Renal cortex interstitium (tissue), 11 donors: ENCODE data around the gene IFNG. TPM values are rescaled to one million over a fixed set of nuclear protein-coding genes. Genes with fewer than 3 reads are reported as not detected.

Experiments
- DNase-seq, 11 donors: peaks; one replicate each; pipeline ENCODE4 v3.0.0-alpha.2; 2013; ENCODE audit warnings: low read depth in 9 of 11, low spot score in 4 of 11; ENCODE audit errors: extremely low read depth in 1 of 11
- polyA plus RNA-seq, 3 donors: library from polyadenylated mRNA; unstranded; fragments of 120-200 nt; gene quantifications; one replicate each; pipeline ENCODE4 v1.2.1, GENCODE V29; 2013; ENCODE audit not compliant: insufficient read length in 3 of 3

Gene IFNG
- polyA plus RNA-seq, 3 donors, result not detected

DNA sequence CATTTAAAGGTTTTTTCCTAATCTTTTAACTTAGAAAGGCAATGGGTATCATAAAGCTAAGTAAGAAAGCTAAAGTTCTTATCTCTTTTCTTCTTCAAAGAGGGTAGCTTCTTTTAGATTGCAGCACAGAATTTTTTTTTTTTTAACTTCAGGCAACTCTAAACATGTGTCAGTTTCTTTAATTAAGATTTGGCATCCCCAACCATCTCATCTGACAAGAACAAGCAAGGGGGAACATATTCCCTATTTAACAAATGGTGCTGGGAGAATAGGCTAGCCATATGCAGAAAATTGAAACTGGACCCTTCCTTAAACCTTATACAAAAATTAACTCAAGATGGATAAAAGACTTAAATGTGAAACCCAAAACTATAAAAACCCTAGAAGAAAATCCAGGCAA is 14.3 kb upstream of the IFNG start:
- no peak for DNase-seq

DNA sequence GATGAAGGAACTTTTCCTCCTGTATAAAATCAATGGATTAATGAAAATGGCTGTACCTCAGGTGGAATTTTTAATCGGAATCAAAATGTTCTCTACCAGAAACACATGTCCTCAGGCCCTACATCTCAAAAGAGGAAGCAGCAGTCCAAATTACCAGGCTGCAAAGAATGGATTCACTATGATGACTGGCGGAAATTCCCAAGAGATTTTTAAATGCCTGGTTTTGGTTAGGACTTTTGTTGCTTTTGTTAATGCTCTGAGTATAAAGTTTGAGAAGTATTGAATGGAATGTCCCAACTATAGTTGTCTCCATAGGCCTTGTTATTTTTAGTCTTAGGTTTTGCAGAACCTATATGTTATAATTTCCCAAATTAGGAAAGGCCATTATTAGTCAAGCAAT is 11.2 kb upstream of the IFNG start:
- no peak for DNase-seq

DNA sequence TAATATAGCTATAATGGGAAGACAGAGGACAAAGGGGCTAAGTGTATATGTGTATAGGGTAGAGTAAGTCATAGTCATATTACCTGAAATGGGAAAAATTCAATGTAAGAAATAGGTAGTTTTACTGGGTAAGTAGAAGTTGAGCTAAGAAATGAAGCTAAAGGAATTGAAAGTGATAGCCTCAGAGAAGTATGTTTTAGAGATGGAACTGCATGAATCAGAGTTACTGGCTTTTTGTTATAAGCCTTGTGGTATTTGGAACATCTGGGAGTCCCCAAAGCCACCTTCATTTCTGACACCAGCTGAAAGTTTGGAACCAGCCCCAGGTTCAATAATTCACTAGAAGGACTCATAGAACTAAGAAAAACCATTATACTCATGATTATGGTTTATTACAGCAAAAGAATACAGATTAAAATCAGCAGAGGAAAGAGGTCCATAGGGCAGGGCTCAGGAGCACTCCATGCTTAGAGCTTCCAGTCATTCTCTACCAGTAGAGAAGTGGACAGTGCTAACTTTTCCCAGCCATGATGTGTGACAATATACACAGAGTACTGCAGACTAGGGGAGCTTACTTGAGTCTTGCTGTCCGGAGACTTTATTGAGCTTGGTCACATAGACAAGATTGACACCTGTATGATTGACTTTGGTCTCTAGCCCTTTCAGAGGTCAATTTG is 9.8 kb upstream of the IFNG start:
- DNase-seq, result no peak

DNA sequence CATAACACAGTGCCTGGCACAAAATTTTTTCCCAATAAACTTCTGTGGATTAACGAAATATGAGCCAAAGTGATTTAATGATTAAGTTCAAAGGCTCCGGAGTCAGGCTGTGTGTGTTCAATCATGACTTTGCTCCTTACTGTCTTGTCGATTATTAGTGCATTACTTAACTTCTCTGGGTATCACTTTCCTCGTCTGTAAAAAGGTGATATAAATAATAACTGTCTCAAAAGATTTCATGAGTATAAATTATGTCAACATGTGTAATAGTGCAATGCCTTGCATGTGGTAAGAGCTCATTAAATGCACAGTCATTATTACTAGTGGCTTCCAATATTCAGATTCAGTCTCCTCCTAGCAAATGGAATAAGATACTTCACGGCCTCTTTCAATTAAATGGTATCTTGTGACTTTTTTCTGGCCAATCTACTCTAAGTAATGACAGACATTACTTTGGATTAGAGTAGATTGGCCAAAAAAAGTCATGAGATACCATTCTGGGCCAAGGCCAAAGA is 6.8 kb upstream of the IFNG start:
- no peak for DNase-seq

DNA sequence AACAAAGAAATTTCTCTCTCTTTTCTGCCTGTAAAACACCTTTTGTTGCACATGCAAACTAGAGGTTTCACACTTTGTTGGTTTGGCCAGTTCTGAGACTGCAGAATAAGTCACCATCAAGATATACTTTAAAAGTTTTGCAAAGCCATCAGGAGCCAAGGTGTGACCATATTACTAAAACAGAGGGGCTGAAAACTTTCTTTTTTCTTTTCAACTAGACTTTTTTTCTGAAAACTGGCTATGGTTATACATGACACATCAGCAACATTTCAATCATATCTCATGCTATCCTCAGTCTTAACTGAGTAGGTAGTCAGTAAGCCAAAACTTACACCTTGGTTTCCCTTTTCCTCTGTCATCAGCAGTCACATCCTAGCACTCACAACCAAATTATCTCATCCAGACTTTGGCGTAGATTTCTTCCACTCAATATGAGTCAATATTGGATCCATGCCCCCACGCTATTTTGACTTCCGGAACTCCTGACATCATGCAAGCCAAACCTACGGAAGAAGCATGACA is 4.1 kb upstream of the IFNG start:
- DNase-seq, result no peak

DNA sequence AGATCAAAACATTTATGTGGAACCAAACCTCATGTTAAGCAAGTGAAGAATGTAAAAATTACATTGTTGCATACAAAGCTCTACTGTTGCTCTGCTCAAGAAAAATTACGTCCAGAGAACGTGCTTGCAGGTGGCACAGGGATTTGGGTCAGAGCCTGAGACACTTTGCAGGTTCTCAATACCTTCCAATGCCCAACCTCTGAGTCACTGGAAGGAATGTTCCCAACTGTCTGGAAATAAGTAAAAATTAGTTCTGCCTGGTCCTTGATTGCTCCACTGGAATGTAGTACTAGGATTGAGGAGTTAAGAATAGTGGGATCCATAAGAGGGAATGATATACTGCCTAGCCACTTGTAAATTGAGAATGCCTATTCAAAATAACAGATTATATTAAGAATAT is 2.8 kb upstream of the IFNG start:
- DNase-seq, result no peak

DNA sequence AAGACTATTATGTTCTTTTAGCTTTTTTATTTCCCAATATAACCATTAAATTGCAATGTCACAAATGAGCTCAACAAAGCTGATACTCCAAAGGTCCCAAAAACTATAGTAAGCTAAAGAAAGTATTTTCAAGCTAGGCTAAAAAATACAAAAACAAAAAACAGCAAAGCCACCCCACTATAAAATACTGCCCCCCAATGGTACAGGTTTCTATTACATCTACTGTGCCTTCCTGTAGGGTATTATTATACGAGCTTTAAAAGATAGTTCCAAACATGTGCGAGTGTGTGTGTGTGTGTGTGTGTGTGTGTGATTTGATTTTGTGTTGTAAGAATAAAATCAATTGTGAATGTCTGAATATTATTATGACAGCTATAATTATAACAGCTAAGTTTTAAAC is 1.1 kb downstream of the IFNG start:
- DNase-seq, result no peak

DNA sequence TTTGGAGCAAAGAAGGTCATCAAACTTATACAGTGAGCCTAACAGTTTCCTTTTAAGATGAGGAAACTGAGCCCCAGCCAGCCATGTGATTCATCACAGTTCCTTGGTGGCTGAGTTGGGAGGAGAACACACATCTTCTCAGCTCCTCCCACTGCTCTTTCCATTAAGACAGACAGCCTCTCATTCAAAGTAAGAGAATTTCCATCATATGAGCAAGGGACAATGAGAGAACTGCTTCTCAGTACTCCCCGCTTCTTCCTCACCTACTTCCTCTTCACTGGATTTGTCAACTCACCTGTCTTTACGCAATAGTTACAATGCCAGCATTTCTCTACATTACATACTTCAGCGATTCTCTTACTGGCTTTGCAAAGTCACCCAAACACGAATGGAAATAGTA is 2.2 kb downstream of the IFNG start:
- no peak for DNase-seq

DNA sequence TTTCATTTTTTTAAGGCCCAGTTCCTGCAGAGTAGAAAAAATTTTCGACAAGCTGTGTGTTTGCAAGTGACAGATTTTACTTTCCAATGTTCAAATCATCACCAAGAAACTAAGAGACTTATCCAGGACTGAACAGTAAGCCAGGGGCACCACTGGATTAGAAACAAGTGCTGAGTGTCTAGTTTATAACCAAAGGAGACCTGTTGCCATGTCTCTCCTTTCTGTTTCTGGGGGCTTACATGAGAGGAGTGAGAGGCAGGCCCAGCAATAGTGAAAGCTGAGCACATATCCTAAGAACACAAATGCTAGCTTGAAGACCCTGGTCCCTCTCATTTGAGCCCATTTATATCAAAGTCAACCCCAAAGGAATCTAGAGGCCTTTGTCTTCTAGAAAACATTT is 2.9 kb downstream of the IFNG start:
- no peak for DNase-seq

DNA sequence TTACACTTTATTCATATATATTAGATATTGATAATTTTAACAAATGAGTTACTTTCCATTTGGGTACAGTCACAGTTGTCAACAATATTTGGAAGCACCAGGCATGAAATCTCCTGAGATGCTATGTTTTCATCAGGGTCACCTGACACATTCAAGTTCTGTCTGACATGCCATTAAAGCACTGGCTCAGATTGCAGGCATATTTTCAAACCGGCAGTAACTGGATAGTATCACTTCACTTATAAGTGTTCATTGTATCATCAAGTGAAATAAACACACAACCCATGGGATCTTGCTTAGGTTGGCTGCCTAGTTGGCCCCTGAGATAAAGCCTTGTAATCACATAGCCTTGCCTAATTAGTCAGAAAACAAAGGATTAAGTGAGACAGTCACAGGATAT is 4.8 kb downstream of the IFNG start:
- no peak for DNase-seq

DNA sequence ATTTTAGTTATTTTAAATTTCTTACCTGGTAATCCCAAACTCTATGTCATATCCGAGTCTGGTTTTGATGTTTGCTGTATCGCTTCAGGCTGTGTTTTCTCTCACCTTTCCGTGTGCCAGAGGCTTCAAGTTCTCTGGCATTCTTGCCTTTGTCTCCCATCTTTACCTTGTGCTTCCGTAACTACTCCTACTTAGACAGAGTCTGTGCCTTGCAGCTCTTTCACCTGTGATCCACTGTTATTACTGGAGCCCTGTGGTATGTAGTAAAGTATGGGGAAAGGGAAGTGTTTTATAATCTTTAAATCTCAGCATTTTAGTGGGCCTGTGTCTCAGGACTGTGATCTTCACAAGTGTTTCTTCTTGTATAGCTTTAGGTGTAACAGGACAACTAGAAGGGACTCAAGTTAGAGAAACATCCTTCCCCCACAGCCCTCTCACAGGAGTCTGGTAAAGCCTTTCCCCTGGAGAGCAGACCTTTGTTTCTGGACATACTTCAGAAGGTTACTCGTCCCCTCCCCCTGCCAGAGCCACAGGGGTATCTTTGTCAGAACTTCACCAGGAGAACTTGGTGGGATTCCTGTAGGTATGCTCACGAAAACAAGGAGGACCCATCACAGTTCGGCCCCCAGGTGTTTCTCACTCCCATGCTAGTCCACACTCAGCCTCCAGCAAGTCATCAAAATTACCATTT is 11.1 kb downstream of the IFNG start:
- DNase-seq, result no peak

DNA sequence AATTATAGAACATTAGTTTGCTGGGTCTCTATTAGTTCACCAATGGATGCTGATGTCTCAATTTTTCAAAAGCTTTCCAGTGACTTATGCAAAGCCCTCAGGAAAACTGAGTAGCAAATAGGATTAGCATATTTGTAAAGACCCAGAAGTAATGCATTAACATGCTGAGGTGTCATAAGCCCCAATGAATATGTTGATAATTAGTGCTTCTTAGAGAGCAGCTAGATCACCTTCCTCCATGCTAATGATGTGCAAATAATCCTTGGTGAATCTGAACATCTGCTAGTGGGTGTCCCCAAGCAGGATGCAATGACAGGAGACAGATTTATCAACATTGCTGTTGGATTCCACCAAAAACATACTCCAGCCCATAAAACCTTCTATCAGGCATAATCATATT is 19.0 kb downstream of the IFNG start:
- DNase-seq, result no peak

DNA sequence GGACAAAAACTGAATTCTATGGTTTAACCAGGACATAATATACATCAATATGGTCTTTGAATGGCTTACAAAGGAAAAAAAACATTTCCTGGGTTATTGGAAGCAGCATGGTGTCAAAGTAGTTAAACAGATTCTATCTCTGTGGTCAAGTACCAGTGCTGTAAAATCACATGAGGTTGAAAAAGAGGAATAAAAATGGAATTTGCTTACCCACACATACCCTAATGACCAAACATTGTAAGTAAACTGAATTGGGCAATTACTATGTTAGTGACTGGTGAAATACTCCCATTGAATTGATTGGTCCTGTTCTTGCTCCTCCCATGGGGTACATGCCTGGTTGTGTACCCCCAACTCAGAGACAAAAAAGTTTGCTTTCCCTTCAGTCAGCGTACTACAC is 19.6 kb downstream of the IFNG start:
- DNase-seq, result no peak

DNA sequence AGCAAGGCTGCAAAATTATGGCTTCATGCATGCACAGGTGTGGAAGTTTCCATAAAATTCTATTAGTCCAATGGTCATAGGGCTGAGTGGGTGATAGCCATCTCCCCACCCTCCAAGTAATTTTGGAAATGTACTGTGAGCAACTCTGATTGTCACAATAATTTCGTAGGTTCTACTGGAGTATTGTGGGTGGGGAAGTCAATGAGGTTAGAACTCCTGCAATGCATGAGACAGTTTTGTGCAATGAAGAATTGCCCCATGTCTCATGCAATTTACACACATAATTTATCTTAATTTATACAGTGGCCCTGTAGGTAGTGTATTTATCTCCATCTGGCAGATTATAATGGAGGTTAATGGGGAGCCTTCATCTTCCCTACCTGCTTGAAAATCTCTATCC is 20.5 kb downstream of the IFNG start:
- DNase-seq, result no peak

DNA sequence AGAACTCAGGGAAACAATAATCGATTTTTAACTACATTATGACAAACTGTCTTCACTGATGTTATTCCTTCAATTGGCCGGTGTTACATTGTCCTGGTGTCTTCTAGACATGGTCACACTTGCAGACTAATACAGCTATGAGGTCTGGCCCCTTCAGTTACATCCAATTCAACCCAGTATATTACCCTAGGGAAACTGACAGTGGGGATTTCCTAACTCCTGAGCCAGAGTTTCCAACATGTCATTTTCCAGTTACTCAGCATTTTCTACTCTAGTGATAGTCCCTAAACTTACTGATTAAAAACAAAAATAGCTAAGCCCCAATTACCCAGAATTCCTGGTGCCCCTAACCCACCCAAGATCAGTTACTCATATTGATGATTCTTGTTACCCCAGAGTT is 21.1 kb downstream of the IFNG start:
- no peak for DNase-seq

DNA sequence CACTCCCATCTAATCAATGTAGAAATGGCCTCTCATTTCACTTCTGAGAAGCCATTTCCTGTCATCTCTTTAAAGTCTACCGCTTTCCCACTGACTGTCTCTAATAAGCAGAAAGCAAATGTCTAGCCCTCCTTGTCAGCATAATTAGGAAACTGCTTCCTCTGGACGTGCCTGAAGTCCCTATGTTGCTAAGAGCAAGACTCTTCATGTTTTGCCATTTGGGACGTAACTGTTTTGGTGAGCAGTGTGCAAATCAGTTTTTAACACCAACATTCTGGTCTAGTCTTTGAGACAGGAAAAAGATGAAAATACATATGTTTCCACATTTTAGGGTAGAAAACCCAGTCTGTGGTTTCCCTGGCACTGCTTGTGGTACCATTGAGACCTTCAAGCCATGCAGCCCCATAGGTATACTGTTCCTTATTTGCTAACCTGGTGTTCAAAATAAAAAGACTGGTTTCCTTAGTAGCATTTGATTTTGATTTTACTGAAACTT is 22.2 kb downstream of the IFNG start:
- DNase-seq, result no peak

DNA sequence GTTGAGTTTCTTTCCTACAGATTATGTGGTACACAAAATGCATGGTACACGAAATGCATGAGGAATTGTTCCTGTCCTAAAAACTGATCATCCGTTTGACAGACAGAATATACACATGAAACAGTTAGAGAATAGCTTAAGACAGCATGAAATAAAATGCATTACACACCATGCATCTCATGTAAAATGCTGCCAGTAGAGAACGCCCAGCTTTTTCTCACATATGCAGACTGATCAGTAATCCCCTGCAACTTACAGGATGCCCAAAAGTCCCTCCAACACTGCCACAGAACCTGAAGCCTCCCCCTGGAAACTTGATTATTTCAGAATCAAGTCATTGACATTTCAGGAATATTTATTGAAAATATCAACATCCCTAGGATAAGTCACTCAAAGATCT is 24.0 kb downstream of the IFNG start:
- DNase-seq, result no peak

DNA sequence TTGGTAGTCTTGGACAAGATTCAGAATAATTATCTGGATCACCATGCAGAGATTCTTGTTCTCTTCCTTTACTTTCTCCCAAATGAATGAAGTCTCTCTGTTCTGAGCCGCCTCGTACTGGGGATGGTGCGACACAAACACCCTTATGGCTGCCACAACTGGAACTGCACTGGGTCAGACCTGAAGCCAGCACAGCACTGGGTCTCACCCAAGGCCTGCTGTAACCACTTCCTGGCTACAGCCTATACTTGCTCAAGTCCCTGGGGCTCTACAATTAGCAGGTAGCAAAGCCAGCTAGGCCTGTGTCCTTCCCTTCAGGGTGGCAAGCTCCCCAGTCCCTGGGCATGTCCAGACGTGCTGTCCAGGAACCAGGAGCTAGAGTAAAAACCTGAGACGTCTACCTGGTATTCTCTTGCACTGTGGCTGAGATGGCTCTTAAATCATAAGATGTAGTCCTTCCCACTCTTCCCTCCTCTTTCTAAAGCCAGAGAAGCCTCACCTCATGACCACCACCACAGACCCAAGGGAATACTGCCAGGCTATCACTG is 27.6 kb downstream of the IFNG start:
- no peak for DNase-seq

DNA sequence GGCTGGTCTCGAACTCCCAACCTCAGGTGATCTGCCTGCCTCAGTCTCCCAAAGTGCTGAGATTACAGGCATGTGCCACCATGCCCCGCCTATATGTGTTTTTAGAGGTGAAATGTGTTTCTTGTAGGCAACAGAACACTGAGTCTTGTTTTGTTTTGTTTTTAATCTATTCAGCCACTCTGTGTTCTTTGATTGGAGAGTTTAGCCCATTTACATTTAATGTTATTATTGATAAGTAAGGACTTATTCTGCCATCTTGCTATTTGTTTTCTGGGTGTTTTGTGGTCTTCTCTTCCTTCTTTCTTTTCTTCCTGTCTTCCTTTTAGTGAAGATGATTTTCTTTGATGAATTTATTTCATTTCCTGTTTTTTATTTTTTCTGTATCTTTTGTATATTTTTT is 29.6 kb downstream of the IFNG start:
- DNase-seq, result no peak

DNA sequence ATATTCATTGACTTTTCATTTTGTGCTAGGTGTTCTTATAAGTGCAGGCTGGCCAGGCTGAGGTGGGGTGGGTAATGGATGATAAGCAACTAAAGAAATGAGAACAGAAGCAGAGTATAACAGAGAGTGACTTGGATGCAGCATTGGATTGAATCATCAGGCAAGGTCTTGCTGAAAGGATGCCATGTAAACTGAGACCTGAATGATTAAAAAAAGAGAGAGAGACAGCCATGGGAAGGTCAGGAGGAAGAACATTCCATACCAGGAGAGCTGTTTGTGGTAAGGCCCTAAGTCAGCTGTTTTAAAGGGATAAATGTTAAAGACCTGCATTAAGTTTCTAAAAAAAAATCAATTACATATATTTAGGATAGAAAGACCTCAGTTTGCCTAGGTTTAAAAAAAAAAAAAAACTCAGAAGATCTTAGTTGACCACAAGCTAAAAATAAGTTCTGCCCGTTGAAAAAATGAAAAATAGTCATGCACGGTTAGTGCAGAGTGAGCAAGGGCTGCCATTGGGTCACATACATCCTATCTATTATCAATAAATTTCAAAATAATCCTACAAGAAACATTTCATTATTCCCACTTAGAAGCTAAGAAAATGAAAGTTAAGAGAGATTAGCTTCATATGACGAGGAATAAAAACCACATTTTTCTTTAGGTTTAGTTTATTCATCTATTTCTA is 37.2 kb downstream of the IFNG start:
- DNase-seq, result no peak
